H9 (cell line): ENCODE data around the gene FNDC3B. TPM values are rescaled to one million over a fixed set of nuclear protein-coding genes. Genes with fewer than 3 reads are reported as not detected.

Source experiments
- DNase-seq: peaks from one replicate; pipeline ENCODE4 v3.0.0-alpha.2; 2017
- H2AFZ ChIP-seq: one replicate; pipeline ENCODE4 v1.6.1; 2013; ENCODE audit warnings: mild to moderate bottlenecking, low read length, control low read depth, moderate library complexity
- H2AK5ac ChIP-seq: 2 replicates; pipeline ENCODE4 v1.6.1; 2013; ENCODE audit warnings: low read length, control low read depth, mixed read lengths; ENCODE audit not compliant: insufficient read length
- H2BK120ac ChIP-seq: one replicate; pipeline ENCODE4 v1.6.1; 2013; ENCODE audit warnings: low read depth, mild to moderate bottlenecking, low read length, control low read depth, inconsistent platforms; ENCODE audit not compliant: poor library complexity, severe bottlenecking
- H2BK12ac ChIP-seq: 2 replicates; pipeline ENCODE4 v1.6.1; 2013; ENCODE audit warnings: low read length, control low read depth, mixed read lengths, low read depth; ENCODE audit not compliant: insufficient read length
- H2BK15ac ChIP-seq: 2 replicates; pipeline ENCODE4 v1.6.1; 2013; ENCODE audit warnings: low read depth, low read length, control low read depth
- H2BK20ac ChIP-seq: one replicate; pipeline ENCODE4 v1.6.1; 2013; ENCODE audit warnings: low read depth, mild to moderate bottlenecking, low read length, control low read depth, inconsistent platforms; ENCODE audit not compliant: poor library complexity, severe bottlenecking
- H2BK5ac ChIP-seq: 2 replicates; pipeline ENCODE4 v1.6.1; 2013; ENCODE audit warnings: low read length, control low read depth, mixed read lengths; ENCODE audit not compliant: insufficient read length
- H3K14ac ChIP-seq: 2 replicates; pipeline ENCODE4 v1.6.1; 2013; ENCODE audit warnings: low read length, control low read depth; ENCODE audit not compliant: insufficient read depth
- H3K18ac ChIP-seq: 2 replicates; pipeline ENCODE4 v1.6.1; 2013; ENCODE audit warnings: low read depth, mild to moderate bottlenecking, mixed read lengths, low read length, control low read depth; ENCODE audit not compliant: insufficient read length
- H3K23ac ChIP-seq: 2 replicates; pipeline ENCODE4 v1.6.1; 2013; ENCODE audit warnings: low read length, control low read depth, mixed read lengths, low read depth; ENCODE audit not compliant: insufficient read length
- H3K23me2 ChIP-seq: 2 replicates; pipeline ENCODE4 v1.6.1; 2013; ENCODE audit warnings: low read depth, mild to moderate bottlenecking, mixed read lengths, low read length, control low read depth; ENCODE audit not compliant: insufficient read length, poor library complexity, severe bottlenecking
- H3K27ac ChIP-seq: 2 replicates; pipeline ENCODE4 v1.5.1; 2013; ENCODE audit warnings: low read length, control low read depth, mixed read lengths, low read depth; ENCODE audit not compliant: insufficient read length
- H3K27me3 ChIP-seq: 2 replicates; pipeline ENCODE4 v1.6.1; 2013; ENCODE audit warnings: low read length, control low read depth, inconsistent platforms; ENCODE audit not compliant: insufficient read depth
- H3K4ac ChIP-seq: 2 replicates; pipeline ENCODE4 v1.6.1; 2013; ENCODE audit warnings: low read depth, mild to moderate bottlenecking, control low read depth, inconsistent platforms, low read length, moderate library complexity
- H3K4me1 ChIP-seq: 2 replicates; pipeline ENCODE4 v1.6.1; 2013; ENCODE audit warnings: low read length, control low read depth, inconsistent platforms; ENCODE audit not compliant: insufficient read depth
- H3K4me2 ChIP-seq: 2 replicates; pipeline ENCODE4 v1.6.1; 2013; ENCODE audit warnings: low read length, control low read depth, mixed read lengths; ENCODE audit not compliant: insufficient read length, insufficient read depth
- H3K56ac ChIP-seq: 2 replicates; pipeline ENCODE4 v1.6.1; 2013; ENCODE audit warnings: low read depth, mild to moderate bottlenecking, mixed read lengths, low read length, control low read depth; ENCODE audit not compliant: insufficient read length
- H3K79me1 ChIP-seq: 2 replicates; pipeline ENCODE4 v1.6.1; 2013; ENCODE audit warnings: low read depth, mild to moderate bottlenecking, moderate library complexity, low read length, control low read depth, inconsistent platforms; ENCODE audit not compliant: insufficient read depth, poor library complexity, severe bottlenecking
- H3K79me2 ChIP-seq: 2 replicates; pipeline ENCODE4 v1.6.1; 2013; ENCODE audit warnings: low read length, control low read depth, inconsistent platforms; ENCODE audit not compliant: insufficient read depth
- H3K9ac ChIP-seq: 2 replicates; pipeline ENCODE4 v1.6.1; 2013; ENCODE audit warnings: low read length, control low read depth, mixed read lengths; ENCODE audit not compliant: insufficient read length; ENCODE audit errors: extremely low read depth
- H3K9me3 ChIP-seq: one replicate; pipeline ENCODE4 v1.6.1; 2013; ENCODE audit warnings: low read depth, low read length, inconsistent platforms; ENCODE audit not compliant: control insufficient read depth
- H3T11ph ChIP-seq: one replicate; pipeline ENCODE4 v1.6.1; 2013; ENCODE audit warnings: mild to moderate bottlenecking, low read length, control low read depth, inconsistent platforms
- H4K20me1 ChIP-seq: one replicate; pipeline ENCODE4 v1.6.1; 2013; ENCODE audit not compliant: control insufficient read depth, insufficient read length, insufficient read depth
- H4K5ac ChIP-seq: 2 replicates; pipeline ENCODE4 v1.6.1; 2013; ENCODE audit warnings: low read depth, mild to moderate bottlenecking, mixed read lengths, low read length, control low read depth; ENCODE audit not compliant: insufficient read length
- H4K8ac ChIP-seq: replicated peaks from 2 replicates; pipeline ENCODE4 v1.6.1; 2013; ENCODE audit warnings: low read length, control low read depth, mixed read lengths, low read depth; ENCODE audit not compliant: insufficient read length
- H4K91ac ChIP-seq: 2 replicates; pipeline ENCODE4 v1.6.1; 2013; ENCODE audit warnings: low read depth, mild to moderate bottlenecking, moderate library complexity, mixed read lengths, low read length, control low read depth; ENCODE audit not compliant: insufficient read length
- H3K27ac Mint-ChIP-seq, 3 experiments: 2 replicates in 2 of 3; 3 replicates in 1 of 3; pipeline ENCODE4 v1.8.0; 2020 to 2021; ENCODE audit warnings: mixed read lengths in 3 of 3, mild to moderate bottlenecking in 1 of 3, moderate library complexity in 1 of 3
- H3K27me3 Mint-ChIP-seq: 2 replicates; pipeline ENCODE4 v1.8.0; 2021; ENCODE audit warnings: low read depth, mild to moderate bottlenecking, moderate library complexity, mixed read lengths
- H3K36me3 Mint-ChIP-seq, 3 experiments: 2 replicates in 2 of 3; 3 replicates in 1 of 3; pipeline ENCODE4 v1.8.0; 2020 to 2021; ENCODE audit warnings: low read depth in 3 of 3, mixed read lengths in 3 of 3; ENCODE audit not compliant: insufficient read depth in 1 of 3
- H3K4me1 Mint-ChIP-seq, 2 experiments: 2 replicates each; pipeline ENCODE4 v1.8.0; 2020; ENCODE audit warnings: mixed read lengths in 2 of 2
- H3K4me3 Mint-ChIP-seq, 2 experiments: 2 replicates in 1 of 2; 3 replicates in 1 of 2; pipeline ENCODE4 v1.8.0; 2020 to 2021; ENCODE audit warnings: mild to moderate bottlenecking in 2 of 2, mixed read lengths in 2 of 2, moderate library complexity in 1 of 2
- H3K9me3 Mint-ChIP-seq, 2 experiments: 2 replicates in 1 of 2; 3 replicates in 1 of 2; pipeline ENCODE4 v1.8.0; 2020; ENCODE audit warnings: mild to moderate bottlenecking in 2 of 2, mixed read lengths in 2 of 2, moderate library complexity in 1 of 2
- CTCF ChIP-seq: fragments of 200-600 bp; sonication (generic); conservative IDR thresholded peaks from 3 replicates; pipeline ENCODE4 v1.8.0; 2021; ENCODE audit warnings: antibody characterized with exemption, mild to moderate bottlenecking
- WGBS: extraction: QIAGEN DNeasy Blood & Tissue Kit; methylation state at CpG from one replicate; pipeline ENCODE4 v1.1.7; 2013; ENCODE audit warnings: missing lambda C conversion rate, low lambda C conversion rate, mixed read lengths; ENCODE audit not compliant: insufficient read length; ENCODE audit errors: extremely low coverage; 5-methylcytosine and 5-hydroxymethylcytosine counted together
- total RNA-seq: library from RNA; stranded (reverse); gene quantifications from 2 replicates; pipeline ENCODE4 v1.2.1, GENCODE V29; 2021

Gene FNDC3B
- total RNA-seq, 1 experiment from 2014 or later: 43.8 TPM

- H3K27me3 ChIP-seq: no peaks in the 10 kb centered on the region
- H3K27ac ChIP-seq: no peak overlapping the region
- peaks cover 6% of the 10 kb centered on the region; the same call in 1 of the 2 replicates for H3K79me2 ChIP-seq
- H3K4ac ChIP-seq: no peak overlapping the region
- no peak overlapping the region for H3K18ac ChIP-seq
- H4K91ac ChIP-seq: no peak overlapping the region
- H4K20me1 ChIP-seq: no peaks in the 10 kb centered on the region
- H3K9me3 ChIP-seq: no peaks in the 10 kb centered on the region
- no peak overlapping the region for H3K4me2 ChIP-seq
- H2BK12ac ChIP-seq: no peak overlapping the region
- H2BK15ac ChIP-seq: no peak overlapping the region
- DNase-seq: no peak
- H3K23me2 ChIP-seq: no peaks in the 10 kb centered on the region
- H2AK5ac ChIP-seq: no peak overlapping the region
- Mint-ChIP-seq H3K27ac (peak overlapping the region in 1 of 3 experiments; percentile 37; a peak in 1 of 7 replicates), H3K27me3 (no peaks in the 10 kb centered on the region), H3K4me1 (peaks cover 14 to 23% of the 10 kb centered on the region in 2 experiments), H3K36me3 (peaks cover 16 to 46% (median 38%) of the 10 kb centered on the region in 3 experiments; a peak in 6 of 7 replicates), H3K9me3 (no peaks in the 10 kb centered on the region), H3K4me3 (no peak overlapping the region)
- H3T11ph ChIP-seq: no peak overlapping the region
- H3K79me1 ChIP-seq: peaks cover 2% of the 10 kb centered on the region
- H3K23ac ChIP-seq: no peak overlapping the region
- no peak overlapping the region for H2AFZ ChIP-seq
- no peak overlapping the region for H2BK120ac ChIP-seq
- no CpG with 5 or more reads among the region's 1 CpG for WGBS
- no peak for TF ChIP-seq CTCF
- no peak overlapping the region for H4K8ac ChIP-seq
- no peak overlapping the region for H2BK20ac ChIP-seq
- no peak overlapping the region for H3K14ac ChIP-seq
- H3K4me1 ChIP-seq: peaks cover 3% of the 10 kb centered on the region; the same call in 1 of the 2 replicates
- H4K5ac ChIP-seq: no peak overlapping the region
- no peak overlapping the region for H2BK5ac ChIP-seq
- no peak overlapping the region for H3K56ac ChIP-seq
- no peak overlapping the region for H3K9ac ChIP-seq
These were observed 75.7 kb downstream of the FNDC3B start for GRCh38 chr3:172115059-172115458.
